Measurements from ENCODE around the gene MDN1.

- no peak for TF ChIP-seq POLR2A (IDR thresholded peaks at IDR 0.05)
- TF ChIP-seq CTCF (IDR thresholded peaks at IDR 0.05), result no peak
These were observed 148.5 kb downstream of the MDN1 start for GRCh38 chr6:89670935-89671565.
